Activated CD4-positive, alpha-beta T cell treated with anti-CD3 and anti-CD28 coated beads, Interleukin-2, amount 50 U/mL, for 1 hour (primary cell): ENCODE results near the gene CD302.
"Not testable (repeated sequence)": the region's sequence is repeated elsewhere in the genome, so short reads cannot be mapped to it uniquely, and the experiment has no call there.

Experiments used
- DNase-seq: peaks from one replicate; pipeline ENCODE4 v3.0.0-alpha.2; 2020

Gene CD302

GRCh38 chr2:159744363-159744762 lies 53.6 kb downstream of the CD302 start:
- DNase-seq: no peak

GRCh38 chr2:159742846-159743245 lies 55.2 kb downstream of the CD302 start:
- DNase-seq: no peak

GRCh38 chr2:159738509-159739390 lies 59.3 kb downstream of the CD302 start:
- no peak for DNase-seq

GRCh38 chr2:159737917-159738296 lies 60.1 kb downstream of the CD302 start:
- no peak for DNase-seq

GRCh38 chr2:159737292-159737916 lies 60.6 kb downstream of the CD302 start:
- DNase-seq: no peak

- no peak for DNase-seq
Observed at GRCh38 chr2:159736048-159736447, 62.0 kb downstream of the CD302 start.

GRCh38 chr2:159735648-159736047 lies 62.4 kb downstream of the CD302 start:
- no peak for DNase-seq

- no peak for DNase-seq
Observed at GRCh38 chr2:159728629-159729028, 69.4 kb downstream of the CD302 start.

GRCh38 chr2:159725713-159726112 lies 72.3 kb downstream of the CD302 start:
- DNase-seq: no peak

- DNase-seq: not testable (repeated sequence)
Observed at GRCh38 chr2:159724795-159725572, 73.0 kb downstream of the CD302 start.

- DNase-seq: no peak
Observed at GRCh38 chr2:159722580-159722979, 75.4 kb downstream of the CD302 start.

GRCh38 chr2:159720676-159721075 lies 77.3 kb downstream of the CD302 start:
- DNase-seq: no peak
